Sigmoid colon (tissue), 7 donors: ENCODE results near the gene C1RL. TPM values are rescaled to one million over a fixed set of nuclear protein-coding genes. Genes with fewer than 3 reads are reported as not detected.

Experiments
- DNase-seq: peaks from one replicate; pipeline ENCODE4 v3.0.0-alpha.2; 2019
- H3K27ac ChIP-seq, 4 donors: fragments of 200-600 bp; sonication (generic); one replicate each; pipeline ENCODE4 v1.5.1; 2016 to 2019; ENCODE audit warnings: mild to moderate bottlenecking in 1 of 4
- H3K27me3 ChIP-seq, 3 donors: fragments of 200-600 bp; sonication (generic); one replicate each; pipeline ENCODE4 v1.5.1; 2019; ENCODE audit warnings: mild to moderate bottlenecking in 1 of 3
- H3K36me3 ChIP-seq, 4 donors: fragments of 200-600 bp; sonication (generic); one replicate each; pipeline ENCODE4 v1.5.1; 2016 to 2019
- H3K4me1 ChIP-seq, 4 donors: fragments of 200-600 bp; sonication (generic); one replicate each; pipeline ENCODE4 v1.5.1; 2017 to 2019
- H3K4me3 ChIP-seq, 4 donors: fragments of 200-600 bp; sonication (generic); one replicate each; pipeline ENCODE4 v1.5.1; 2017 to 2019; ENCODE audit warnings: mild to moderate bottlenecking in 2 of 4, moderate library complexity in 1 of 4
- H3K9me3 ChIP-seq, 4 donors: fragments of 200-600 bp in 3 of 4; sonication (generic) in 3 of 4; one replicate each; pipeline versions ENCODE4 v1.5.1 to v1.6.1; 2013 to 2019
- CTCF ChIP-seq, 4 experiments: fragments of 450-650 bp in 3 of 4; fragments of 200-600 bp in 1 of 4; IDR thresholded peaks; one replicate each; pipeline ENCODE4 v1.5.1; 2016 to 2019; ENCODE audit warnings: antibody characterized with exemption in 4 of 4, mild to moderate bottlenecking in 3 of 4, moderate library complexity in 2 of 4
- EP300 ChIP-seq, 4 donors: sonication (generic); formaldehyde crosslinking; IDR thresholded peaks; one replicate each; pipeline ENCODE4 v1.6.1; 2017; ENCODE audit warnings: antibody characterized with exemption in 4 of 4
- POLR2A ChIP-seq, 2 donors: fragments of 450-650 bp; IDR thresholded peaks; one replicate each; pipeline ENCODE4 v1.6.1; 2016; ENCODE audit warnings: antibody characterized with exemption in 2 of 2, mild to moderate bottlenecking in 2 of 2, moderate library complexity in 2 of 2
- POLR2AphosphoS5 ChIP-seq, 4 donors: sonication (generic); formaldehyde crosslinking; IDR thresholded peaks; one replicate each; pipeline ENCODE4 v1.6.1; 2017; ENCODE audit warnings: antibody characterized with exemption in 4 of 4
- WGBS, 2 donors: extraction: QIAGEN DNeasy Blood & Tissue Kit; methylation state at CpG; one replicate each; pipeline ENCODE4 v1.1.7; 2013; 5-methylcytosine and 5-hydroxymethylcytosine counted together
- intact Hi-C: fragments of 100-400 bp; cut with DNase I; formaldehyde crosslinking; loops from one replicate; pipeline ENCODE4 v1.15.1; 2023
- polyA plus RNA-seq, 3 donors: library from polyadenylated mRNA; stranded (reverse); fragments of 200-250 nt; gene quantifications; one replicate each; pipeline ENCODE4 v1.2.3, GENCODE V29; 2013
- total RNA-seq, 4 donors: library from RNA; depleted of rRNA; stranded (reverse); fragments of >200 nt; gene quantifications; one replicate each; pipeline ENCODE4 v1.1.0, GENCODE V29; 2016
- donor health status: healthy with polysubstance abuse.
- donor health status: Bipolar disorder and iron deficiency.
- donor health status: healthy.

C1RL gene
- total and polyA plus RNA-seq, 7 donors = 9.9 to 82.6 (median 45.5) TPM

DNA sequence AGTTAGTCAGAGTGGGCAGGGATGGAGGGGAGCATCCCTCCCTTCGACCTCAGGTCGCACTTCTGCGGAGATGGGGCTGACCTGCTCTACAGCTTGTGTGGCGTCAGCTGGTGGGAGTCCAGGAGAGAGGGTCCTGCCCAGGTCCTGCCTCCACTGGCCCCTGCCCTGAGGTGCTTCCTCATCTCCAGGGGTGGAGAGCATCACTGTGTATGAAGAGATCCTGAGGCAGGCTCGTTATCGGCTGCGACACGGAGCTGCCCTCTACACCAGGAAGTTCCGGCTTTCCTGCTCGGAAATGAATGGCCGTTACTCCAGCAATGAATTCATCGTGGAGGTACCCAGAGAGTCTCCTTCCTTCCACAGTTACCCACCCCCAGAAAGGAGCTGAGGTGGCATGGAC, 41.3 kb upstream of the C1RL start:
- TF ChIP-seq EP300 (IDR thresholded peaks at IDR 0.05) (no peak), CTCF (IDR thresholded peaks at IDR 0.05) (no peak), POLR2A (IDR thresholded peaks at IDR 0.05) (no peak), POLR2AphosphoS5 (IDR thresholded peaks at IDR 0.05) (no peak)
- Histone ChIP-seq H3K36me3 (peaks cover 0 to 33% (median 2%) of the 10 kb centered on the region in 4 donors), H3K27ac (no peak overlapping the region), H3K4me1 (no peaks in the 10 kb centered on the region), H3K4me3 (no peak overlapping the region), H3K27me3 (no peaks in the 10 kb centered on the region), H3K9me3 (no peaks in the 10 kb centered on the region)
- peak; percentile 45 for DNase-seq
- intact Hi-C loops = no loop called here
- 94 to 96% methylated on average over 12 of the region's 12 CpGs for WGBS, 2 donors

DNA sequence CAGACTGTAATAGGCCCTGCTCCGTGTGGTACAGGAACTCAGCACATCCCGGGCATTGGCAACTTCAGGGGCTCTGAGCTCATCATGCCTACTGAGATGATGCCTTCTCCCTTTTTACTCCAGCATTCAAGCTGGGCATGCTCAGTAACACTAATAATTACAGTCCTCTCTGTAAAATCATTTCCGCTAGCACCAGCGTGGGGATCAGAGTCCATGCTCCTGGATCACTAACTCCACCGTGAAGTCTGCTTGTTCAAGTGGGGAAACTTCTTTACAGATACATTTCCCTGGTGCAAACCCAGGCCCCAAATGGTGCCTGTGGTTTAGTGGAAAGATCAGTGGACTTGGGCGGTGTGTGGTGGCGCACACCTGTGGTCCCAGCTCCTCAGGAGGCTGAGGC, 37.9 kb upstream of the C1RL start:
- Histone ChIP-seq H3K4me1 (no peaks in the 10 kb centered on the region), H3K4me3 (no peak overlapping the region), H3K9me3 (no peaks in the 10 kb centered on the region), H3K27me3 (no peaks in the 10 kb centered on the region), H3K36me3 (peaks cover 0 to 32% (median 2%) of the 10 kb centered on the region in 4 donors), H3K27ac (no peak overlapping the region)
- no peak for TF ChIP-seq POLR2AphosphoS5 (IDR thresholded peaks at IDR 0.05)
- TF ChIP-seq POLR2A (IDR thresholded peaks at IDR 0.05) = no peak
- no peak for TF ChIP-seq EP300 (IDR thresholded peaks at IDR 0.05)
- no peak for TF ChIP-seq CTCF (IDR thresholded peaks at IDR 0.05)
- WGBS, 2 donors = 89 to 96% methylated on average over 7 of the region's 7 CpGs
- DNase-seq = peak; percentile 40
- intact Hi-C loops = no loop called here

GRCh38 chr12:7146228-7146627, 37.2 kb upstream of the C1RL start:
- Histone ChIP-seq H3K4me1 (no peaks in the 10 kb centered on the region), H3K36me3 (peaks cover 0 to 27% (median 2%) of the 10 kb centered on the region in 4 donors), H3K9me3 (no peaks in the 10 kb centered on the region), H3K4me3 (no peak overlapping the region), H3K27me3 (no peaks in the 10 kb centered on the region), H3K27ac (no peak overlapping the region)
- TF ChIP-seq CTCF (IDR thresholded peaks at IDR 0.05) = no peak
- no peak for TF ChIP-seq EP300 (IDR thresholded peaks at IDR 0.05)
- TF ChIP-seq POLR2AphosphoS5 (IDR thresholded peaks at IDR 0.05) = no peak
- TF ChIP-seq POLR2A (IDR thresholded peaks at IDR 0.05) = no peak
- DNase-seq = no peak
- 94 to 95% methylated on average over 7 of the region's 7 CpGs for WGBS, 2 donors
- intact Hi-C loops = no loop called here

DNA sequence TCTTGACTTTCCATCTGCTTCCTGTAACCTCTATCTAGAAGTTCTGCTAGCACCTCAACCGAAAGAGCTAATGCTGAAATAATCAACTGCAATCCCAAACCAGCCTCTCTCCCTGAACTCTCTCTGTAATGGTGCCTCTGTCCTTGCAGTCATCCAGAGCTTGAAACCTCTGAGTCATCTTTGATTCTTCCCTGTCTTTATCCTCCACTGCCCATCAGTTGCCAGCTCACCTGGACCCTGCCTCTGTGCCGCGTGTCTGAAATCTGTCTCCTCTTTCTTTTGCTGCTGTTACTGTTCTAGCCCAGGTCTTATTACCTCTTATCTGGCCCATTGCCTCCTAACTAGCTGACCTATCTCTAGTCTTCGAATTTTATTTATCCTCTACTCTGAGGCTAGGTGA, 36.7 kb upstream of the C1RL start:
- 81 to 92% methylated on average over 4 of the region's 4 CpGs for WGBS, 2 donors
- no peak for DNase-seq
- no peak for TF ChIP-seq POLR2A (IDR thresholded peaks at IDR 0.05)
- Histone ChIP-seq H3K36me3 (peaks cover 0 to 24% (median 0%) of the 10 kb centered on the region in 4 donors), H3K4me1 (no peaks in the 10 kb centered on the region), H3K27me3 (no peaks in the 10 kb centered on the region), H3K27ac (no peak overlapping the region), H3K4me3 (no peak overlapping the region), H3K9me3 (no peaks in the 10 kb centered on the region)
- intact Hi-C loops = no loop called here

- Histone ChIP-seq H3K4me3 (no peak overlapping the region), H3K9me3 (no peaks in the 10 kb centered on the region), H3K36me3 (peaks cover 0 to 20% (median 0%) of the 10 kb centered on the region in 4 donors), H3K27me3 (no peaks in the 10 kb centered on the region), H3K4me1 (no peaks in the 10 kb centered on the region), H3K27ac (no peak overlapping the region)
- peak in 2 of 4 experiments; percentile 37 to 48 for TF ChIP-seq CTCF (IDR thresholded peaks at IDR 0.05)
- TF ChIP-seq POLR2AphosphoS5 (IDR thresholded peaks at IDR 0.05) = no peak
- peak; percentile 50 for DNase-seq
- intact Hi-C loops = no loop called here
- WGBS, 2 donors = 51 to 59% methylated on average over 11 of the region's 11 CpGs
These were observed 35.6 kb upstream of the C1RL start for GRCh38 chr12:7144414-7145120.
